CD14-positive monocyte (primary cell): ENCODE measurements around the gene HP1BP3. TPM values are rescaled to one million over a fixed set of nuclear protein-coding genes. Genes with fewer than 3 reads are reported as not detected.

ENCODE experiments used
- DNase-seq, 3 donors: peaks; one replicate each; pipeline ENCODE4 v3.0.0-alpha.2; 2011 to 2022
- H2AFZ ChIP-seq: 2 replicates; pipeline ENCODE4 v1.6.0; 2012; ENCODE audit warnings: mild to moderate bottlenecking, low read depth, low read length, inconsistent platforms; ENCODE audit not compliant: insufficient read depth, poor library complexity, severe bottlenecking
- H3K27ac ChIP-seq, 2 donors: 1 replicate in 1 of 2; 2 replicates in 1 of 2; pipeline ENCODE4 v1.5.1; 2012 to 2013; ENCODE audit warnings: low read length in 2 of 2, control low read depth in 1 of 2, inconsistent platforms in 1 of 2, low read depth in 1 of 2, mild to moderate bottlenecking in 1 of 2
- H3K27me3 ChIP-seq, 2 donors: one replicate each; pipeline versions ENCODE4 v1.6.0 to v1.6.1; 2011 to 2013; ENCODE audit warnings: low read length in 2 of 2; ENCODE audit not compliant: control insufficient read depth in 2 of 2, insufficient read depth in 2 of 2
- H3K36me3 ChIP-seq, 2 donors: replicated peaks in 1 of 2; 1 replicate in 1 of 2; 2 replicates in 1 of 2; pipeline versions ENCODE4 v1.5.1 to v1.6.1; 2012 to 2013; ENCODE audit warnings: low read length in 2 of 2, control low read depth in 1 of 2, inconsistent platforms in 1 of 2, mild to moderate bottlenecking in 1 of 2; ENCODE audit not compliant: insufficient read depth in 2 of 2, control insufficient read depth in 1 of 2
- H3K4me1 ChIP-seq, 2 donors: 1 replicate in 1 of 2; 2 replicates in 1 of 2; pipeline versions ENCODE4 v1.5.1 to v1.6.1; 2012 to 2013; ENCODE audit warnings: low read length in 2 of 2, control low read depth in 1 of 2, inconsistent platforms in 1 of 2, mild to moderate bottlenecking in 1 of 2, moderate library complexity in 1 of 2; ENCODE audit not compliant: insufficient read depth in 2 of 2, control insufficient read depth in 1 of 2
- H3K4me2 ChIP-seq: replicated peaks from 2 replicates; pipeline ENCODE3; 2012; ENCODE audit warnings: low read length, moderate library complexity, mild to moderate bottlenecking; ENCODE audit not compliant: poor library complexity, severe bottlenecking; ENCODE audit errors: extremely low read depth
- H3K4me3 ChIP-seq, 3 experiments: fragments of 200-600 bp in 1 of 3; sonication (generic) in 1 of 3; replicated peaks in 1 of 3; 1 replicate in 2 of 3; 2 replicates in 1 of 3; pipeline ENCODE4 v1.5.1; 2011 to 2013; ENCODE audit warnings: low read length in 3 of 3, mild to moderate bottlenecking in 3 of 3, control low read depth in 2 of 3, low read depth in 2 of 3, inconsistent platforms in 1 of 3, moderate library complexity in 1 of 3
- H3K79me2 ChIP-seq: 2 replicates; pipeline ENCODE4 v1.6.0; 2012; ENCODE audit warnings: mild to moderate bottlenecking, control low read depth, inconsistent platforms, low read length, moderate library complexity; ENCODE audit not compliant: insufficient read depth
- H3K9ac ChIP-seq: 2 replicates; pipeline ENCODE4 v1.6.0; 2017; ENCODE audit warnings: low read length, mild to moderate bottlenecking; ENCODE audit not compliant: insufficient read depth, poor library complexity, severe bottlenecking
- H3K9me3 ChIP-seq, 2 donors: replicated peaks in 1 of 2; 1 replicate in 1 of 2; 2 replicates in 1 of 2; pipeline versions ENCODE4 v1.5.1 to v1.6.1; 2012 to 2013; ENCODE audit warnings: low read length in 2 of 2, control low read depth in 1 of 2; ENCODE audit not compliant: control insufficient read depth in 1 of 2, insufficient read depth in 1 of 2
- H4K20me1 ChIP-seq: 2 replicates; pipeline ENCODE4 v1.6.0; 2012; ENCODE audit warnings: mild to moderate bottlenecking, low read length, control low read depth, moderate library complexity; ENCODE audit not compliant: insufficient read depth
- H3K27ac Mint-ChIP-seq, 7 donors: one replicate each; pipeline ENCODE4 v1.8.0; 2020; ENCODE audit warnings: mild to moderate bottlenecking in 7 of 7, mixed read lengths in 7 of 7, moderate library complexity in 6 of 7, inconsistent platforms in 2 of 7
- H3K27me3 Mint-ChIP-seq, 3 donors: one replicate each; pipeline ENCODE4 v1.8.0; 2021 to 2022; ENCODE audit warnings: low read depth in 3 of 3, mild to moderate bottlenecking in 3 of 3, mixed read lengths in 3 of 3, moderate library complexity in 3 of 3, inconsistent platforms in 1 of 3
- H3K36me3 Mint-ChIP-seq, 2 donors: one replicate each; pipeline ENCODE4 v1.8.0; 2020; ENCODE audit warnings: mixed read lengths in 2 of 2, inconsistent platforms in 1 of 2, mild to moderate bottlenecking in 1 of 2
- H3K4me1 Mint-ChIP-seq: one replicate; pipeline ENCODE4 v1.8.0; 2020; ENCODE audit warnings: mild to moderate bottlenecking, mixed read lengths
- H3K4me3 Mint-ChIP-seq, 2 donors: one replicate each; pipeline ENCODE4 v1.8.0; 2020; ENCODE audit warnings: mild to moderate bottlenecking in 2 of 2, mixed read lengths in 2 of 2, moderate library complexity in 1 of 2
- H3K9me3 Mint-ChIP-seq, 7 donors: one replicate each; pipeline ENCODE4 v1.8.0; 2020 to 2022; ENCODE audit warnings: mixed read lengths in 7 of 7, mild to moderate bottlenecking in 6 of 7, moderate library complexity in 6 of 7, inconsistent platforms in 2 of 7
- CTCF ChIP-seq: fragments of 200-600 bp; IDR thresholded peaks from one replicate; pipeline ENCODE4 v1.8.0; 2022; ENCODE audit warnings: antibody characterized with exemption, mild to moderate bottlenecking
- WGBS: methylation state at CpG from one replicate; pipeline ENCODE4 v1.1.5; 2013; ENCODE audit warnings: missing lambda C conversion rate; ENCODE audit not compliant: insufficient coverage; 5-methylcytosine and 5-hydroxymethylcytosine counted together
- intact Hi-C, 2 donors: fragments of 100-400 bp; cut with micrococcal nuclease; formaldehyde crosslinking; loops; one replicate each; pipeline versions ENCODE4 v1.15.0 to v1.15.1; 2023
- polyA plus RNA-seq, 3 donors: library from polyadenylated mRNA; depleted of rRNA in 1 of 3; unstranded in 2 of 3; stranded (reverse) in 1 of 3; fragments of 300-500 nt in 2 of 3; fragments of >200 nt in 1 of 3; fragmentation: Illumina TruSeq in 2 of 3; gene quantifications; 1 replicate in 2 of 3; 2 replicates in 1 of 3; pipeline ENCODE4 v1.2.3, GENCODE V29; 2012 to 2021

The HP1BP3 gene
- polyA plus RNA-seq, 3 donors: 121 to 137 (median 135) TPM

GRCh38 chr1:20695515-20695914 lies 91.6 kb downstream of the HP1BP3 start:
- no peaks in the 10 kb centered on the region for H3K9me3 Mint-ChIP-seq
- H3K27me3 Mint-ChIP-seq: peaks cover 2 to 10% (median 5%) of the 10 kb centered on the region in 3 donors
- Histone ChIP-seq H3K4me2 (no peak overlapping the region), H3K27ac (no peak overlapping the region), H3K9me3 (no peaks in the 10 kb centered on the region), H3K79me2 (no peaks in the 10 kb centered on the region), H3K9ac (no peak overlapping the region), H2AFZ (no peak overlapping the region), H3K4me3 (no peak overlapping the region), H4K20me1 (no peaks in the 10 kb centered on the region), H3K4me1 (peaks cover 9 to 11% of the 10 kb centered on the region in 2 donors), H3K27me3 (no peaks in the 10 kb centered on the region), H3K36me3 (no peaks in the 10 kb centered on the region)
- peaks cover 14% of the 10 kb centered on the region for H3K4me1 Mint-ChIP-seq
- no peak for TF ChIP-seq CTCF
- no peak for DNase-seq
- 85% methylated on average over 10 of the region's 10 CpGs for WGBS
- H3K27ac Mint-ChIP-seq: no peak overlapping the region
- intact Hi-C loops: loop anchor here (5.0 to 10.0 kb wide), 2 partner anchors 37 to 499 kb away; partner anchors contain the start of gene SH2D5 (in 1 of the 2)
- no peaks in the 10 kb centered on the region for H3K36me3 Mint-ChIP-seq
- no peak overlapping the region for H3K4me3 Mint-ChIP-seq

DNA sequence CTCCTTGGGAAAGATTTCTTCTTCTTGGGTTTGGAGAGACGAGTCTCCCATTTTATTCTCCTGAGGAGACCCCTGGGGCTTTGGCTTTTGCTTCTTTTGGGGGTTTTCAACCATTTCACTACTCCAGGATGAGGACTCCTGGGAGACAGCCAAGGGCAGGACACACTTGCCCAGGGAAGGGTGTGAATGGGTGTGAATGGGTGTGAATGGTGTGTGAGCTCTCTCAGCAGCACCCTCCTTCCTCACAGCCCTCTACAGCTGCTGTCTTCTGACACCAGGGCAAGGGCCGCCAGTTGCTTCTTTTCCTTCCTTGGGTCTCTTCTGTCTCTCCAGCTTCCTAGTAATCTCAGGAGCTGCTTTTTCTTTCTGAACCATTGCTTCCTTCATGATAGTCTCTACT lies 93.5 kb downstream of the HP1BP3 start:
- H3K36me3 ChIP-seq: no peaks in the 10 kb centered on the region
- intact Hi-C loops: loop anchor here in 1 of 2 donors (10.0 kb wide), 1 partner anchor 501 kb away; no protein-coding TSS in a partner anchor

More for the DNA sequence above, 93.5 kb downstream of the HP1BP3 start:
- Histone ChIP-seq H3K79me2 (no peaks in the 10 kb centered on the region), H3K4me1 (peaks cover 9 to 11% of the 10 kb centered on the region in 2 donors), H3K27me3 (no peaks in the 10 kb centered on the region), H2AFZ (no peak overlapping the region), H3K4me2 (no peak overlapping the region), H3K4me3 (no peak overlapping the region), H4K20me1 (no peaks in the 10 kb centered on the region), H3K27ac (no peak overlapping the region), H3K9ac (no peak overlapping the region), H3K9me3 (no peaks in the 10 kb centered on the region)
- no CpG with 5 or more reads among the region's 2 CpGs for WGBS
- TF ChIP-seq CTCF: no peak
- no peak for DNase-seq
- H3K4me3 Mint-ChIP-seq: no peak overlapping the region
- no peaks in the 10 kb centered on the region for H3K36me3 Mint-ChIP-seq
- H3K4me1 Mint-ChIP-seq: peaks cover 14% of the 10 kb centered on the region
- no peaks in the 10 kb centered on the region for H3K9me3 Mint-ChIP-seq
- peaks cover 0 to 10% (median 5%) of the 10 kb centered on the region in 3 donors for H3K27me3 Mint-ChIP-seq
- no peak overlapping the region for H3K27ac Mint-ChIP-seq

Other genes with a start within 250 kb of the HP1BP3 start
- not detected for gene FAM43B, start 234.7 kb downstream of the HP1BP3 start, polyA plus RNA-seq
- gene CDA, start 198.2 kb downstream of the HP1BP3 start, polyA plus RNA-seq: 100 to 1,000 TPM; 113 to 348 (median 217) TPM
- gene PINK1, start 153.8 kb downstream of the HP1BP3 start, polyA plus RNA-seq: 10 to 100 TPM; 21.6 to 32.7 (median 24.0) TPM
- gene DDOST, start 125.9 kb downstream of the HP1BP3 start, polyA plus RNA-seq: 100 to 1,000 TPM; 125 to 245 (median 241) TPM
- gene KIF17, start 69.3 kb downstream of the HP1BP3 start, polyA plus RNA-seq: under 1 TPM in 1 of 3 donors, not detected in 2; 0.16 TPM
- gene SH2D5, start 54.6 kb downstream of the HP1BP3 start, polyA plus RNA-seq: not detected